ENCODE data around the gene MADCAM1. TPM values are rescaled to one million over a fixed set of nuclear protein-coding genes. Genes with fewer than 3 reads are reported as not detected.
"Not testable (repeated sequence)": the region's sequence is repeated elsewhere in the genome, so short reads cannot be mapped to it uniquely, and the experiment has no call there.

MADCAM1 gene
- total RNA-seq, 2 experiments from 2014 or later, result 0.69 to 2.0 TPM

GRCh38 chr19:478236-478903 is 17.9 kb upstream of the MADCAM1 start:
- no peak for DNase-seq (ENCODE audit: low spot score)
- Histone ChIP-seq H3K9me2 (ENCODE audit: insufficient read depth, low read length) (no peaks in the 10 kb centered on the region), H3K79me2 (ENCODE audit: insufficient read depth, low read depth, low read length) (no peaks in the 10 kb centered on the region), H3K9me3 (ENCODE audit: low read length) (no peaks in the 10 kb centered on the region), H3K4me1 (ENCODE audit: insufficient read depth, low read length, poor library complexity, severe bottlenecking) (no peaks in the 10 kb centered on the region), H2AFZ (ENCODE audit: low read length) (no peak overlapping the region), H3K4me3 (ENCODE audit: low read depth, low read length, poor library complexity, severe bottlenecking) (no peak overlapping the region), H3K27ac (ENCODE audit: low read depth, low read length, poor library complexity, severe bottlenecking) (no peak overlapping the region), H3K36me3 (ENCODE audit: insufficient read depth, low read length) (no peaks in the 10 kb centered on the region), H4K20me1 (ENCODE audit: insufficient read depth, low read length) (no peaks in the 10 kb centered on the region), H3K4me2 (ENCODE audit: low read length) (no peak overlapping the region)
- TF ChIP-seq EZH2phosphoT487 (IDR thresholded peaks at IDR 0.05; ENCODE audit: borderline replicate concordance, low read depth, low read length) (no peak), CTCF (conservative IDR thresholded peaks at IDR 0.05; ENCODE audit: low read length) (no peak)
- intact Hi-C loops (cut with micrococcal nuclease; ENCODE audit: unreplicated experiment), result no loop called here
- CTCF ChIA-PET (ENCODE audit: unreplicated experiment), result no interaction called here
- POLR2A ChIA-PET, result no interaction called here
- BruUV-seq (replicated peaks), result no TSS peak

DNA sequence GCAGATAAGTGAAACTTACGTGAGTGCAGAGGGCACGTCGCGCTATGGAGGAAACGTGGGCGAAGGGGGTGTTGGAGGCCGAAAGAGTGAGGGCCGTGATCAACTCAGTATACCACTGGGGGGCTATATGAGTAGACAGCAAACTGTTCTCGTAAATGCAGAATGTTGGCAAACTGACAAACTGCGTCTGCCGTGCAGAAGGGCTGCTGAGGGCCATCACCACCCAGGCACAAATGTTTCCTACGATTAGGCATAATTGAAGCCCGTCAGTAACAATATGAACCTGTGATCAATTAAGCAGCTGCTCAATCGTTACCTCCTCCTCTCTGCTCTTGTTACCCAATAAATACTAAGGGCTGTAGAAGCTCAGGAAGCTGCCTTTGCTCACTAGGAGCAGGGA is 17.3 kb upstream of the MADCAM1 start:
- no peak for DNase-seq (ENCODE audit: low spot score)
- CTCF ChIA-PET (ENCODE audit: unreplicated experiment), result no interaction called here
- no peaks in the 10 kb centered on the region for H3K9me2 ChIP-seq (ENCODE audit: insufficient read depth, low read length)
- H3K9me3 ChIP-seq (ENCODE audit: low read length), result no peaks in the 10 kb centered on the region
- BruUV-seq (replicated peaks), result no TSS peak
- no peak overlapping the region for H3K4me3 ChIP-seq (ENCODE audit: low read depth, low read length, poor library complexity, severe bottlenecking)
- no peaks in the 10 kb centered on the region for H3K4me1 ChIP-seq (ENCODE audit: insufficient read depth, low read length, poor library complexity, severe bottlenecking)
- POLR2A ChIA-PET, result no interaction called here
- no peaks in the 10 kb centered on the region for H3K36me3 ChIP-seq (ENCODE audit: insufficient read depth, low read length)
- TF ChIP-seq EZH2phosphoT487 (IDR thresholded peaks at IDR 0.05; ENCODE audit: borderline replicate concordance, low read depth, low read length), result no peak
- no peak for TF ChIP-seq CTCF (conservative IDR thresholded peaks at IDR 0.05; ENCODE audit: low read length)
- H3K4me2 ChIP-seq (ENCODE audit: low read length), result no peak overlapping the region
- intact Hi-C loops (cut with micrococcal nuclease; ENCODE audit: unreplicated experiment), result no loop called here
- H2AFZ ChIP-seq (ENCODE audit: low read length), result no peak overlapping the region
- H3K79me2 ChIP-seq (ENCODE audit: insufficient read depth, low read depth, low read length), result no peaks in the 10 kb centered on the region
- H3K27ac ChIP-seq (ENCODE audit: low read depth, low read length, poor library complexity, severe bottlenecking), result no peak overlapping the region
- H4K20me1 ChIP-seq (ENCODE audit: insufficient read depth, low read length), result no peaks in the 10 kb centered on the region

GRCh38 chr19:480016-480855 is 16.1 kb upstream of the MADCAM1 start:
- H4K20me1 ChIP-seq (ENCODE audit: insufficient read depth, low read length), result no peaks in the 10 kb centered on the region
- no peaks in the 10 kb centered on the region for H3K79me2 ChIP-seq (ENCODE audit: insufficient read depth, low read depth, low read length)
- TF ChIP-seq EZH2phosphoT487 (IDR thresholded peaks at IDR 0.05; ENCODE audit: borderline replicate concordance, low read depth, low read length), result no peak
- TF ChIP-seq CTCF (conservative IDR thresholded peaks at IDR 0.05; ENCODE audit: low read length), result peak; percentile 47
- H3K4me1 ChIP-seq (ENCODE audit: insufficient read depth, low read length, poor library complexity, severe bottlenecking), result no peaks in the 10 kb centered on the region
- intact Hi-C loops (cut with micrococcal nuclease; ENCODE audit: unreplicated experiment), result no loop called here
- H3K4me3 ChIP-seq (ENCODE audit: low read depth, low read length, poor library complexity, severe bottlenecking), result no peak overlapping the region
- no peaks in the 10 kb centered on the region for H3K36me3 ChIP-seq (ENCODE audit: insufficient read depth, low read length)
- POLR2A ChIA-PET, result no interaction called here
- DNase-seq (ENCODE audit: low spot score), result no peak
- H3K9me3 ChIP-seq (ENCODE audit: low read length), result no peaks in the 10 kb centered on the region
- CTCF ChIA-PET (ENCODE audit: unreplicated experiment), result no interaction called here
- no peak overlapping the region for H2AFZ ChIP-seq (ENCODE audit: low read length)
- BruUV-seq (replicated peaks), result no TSS peak
- no peaks in the 10 kb centered on the region for H3K9me2 ChIP-seq (ENCODE audit: insufficient read depth, low read length)
- no peak overlapping the region for H3K27ac ChIP-seq (ENCODE audit: low read depth, low read length, poor library complexity, severe bottlenecking)
- H3K4me2 ChIP-seq (ENCODE audit: low read length), result no peak overlapping the region

DNA sequence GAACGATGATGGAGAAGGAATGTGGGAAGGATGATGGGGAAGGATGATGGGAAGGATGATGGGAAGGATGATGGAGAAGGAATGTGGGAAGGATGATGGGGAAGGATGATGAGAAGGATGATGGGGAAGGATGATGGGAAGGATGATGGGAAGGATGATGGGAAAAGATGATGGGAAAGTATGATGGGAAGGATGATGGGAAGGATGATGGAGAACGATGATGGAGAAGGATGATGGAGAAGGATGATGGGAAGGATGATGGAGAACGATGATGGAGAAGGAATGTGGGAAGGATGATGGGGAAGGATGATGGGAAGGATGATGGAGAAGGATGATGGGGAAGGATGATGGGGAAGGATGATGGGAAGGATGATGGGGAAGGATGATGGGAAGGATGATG is 15.2 kb upstream of the MADCAM1 start:
- BruUV-seq (replicated peaks); H3K9me3 ChIP-seq (ENCODE audit: low read length); H3K4me3 ChIP-seq (ENCODE audit: low read depth, low read length, poor library complexity, severe bottlenecking); H3K36me3 ChIP-seq (ENCODE audit: insufficient read depth, low read length); H3K79me2 ChIP-seq (ENCODE audit: insufficient read depth, low read depth, low read length); H2AFZ ChIP-seq (ENCODE audit: low read length); H3K4me2 ChIP-seq (ENCODE audit: low read length); POLR2A ChIA-PET; intact Hi-C loops (cut with micrococcal nuclease; ENCODE audit: unreplicated experiment); CTCF ChIA-PET (ENCODE audit: unreplicated experiment); H3K4me1 ChIP-seq (ENCODE audit: insufficient read depth, low read length, poor library complexity, severe bottlenecking); H3K9me2 ChIP-seq (ENCODE audit: insufficient read depth, low read length); H4K20me1 ChIP-seq (ENCODE audit: insufficient read depth, low read length); DNase-seq (ENCODE audit: low spot score); H3K27ac ChIP-seq (ENCODE audit: low read depth, low read length, poor library complexity, severe bottlenecking): not testable (repeated sequence)

Data from OCI-LY7 (cell line).